Measurements from ENCODE around the gene CACNA1G. TPM values are rescaled to one million over a fixed set of nuclear protein-coding genes. Genes with fewer than 3 reads are reported as not detected.

CACNA1G gene
- total RNA-seq, 2 experiments from 2014 or later: 0.05 TPM; not detected in 1

DNA sequence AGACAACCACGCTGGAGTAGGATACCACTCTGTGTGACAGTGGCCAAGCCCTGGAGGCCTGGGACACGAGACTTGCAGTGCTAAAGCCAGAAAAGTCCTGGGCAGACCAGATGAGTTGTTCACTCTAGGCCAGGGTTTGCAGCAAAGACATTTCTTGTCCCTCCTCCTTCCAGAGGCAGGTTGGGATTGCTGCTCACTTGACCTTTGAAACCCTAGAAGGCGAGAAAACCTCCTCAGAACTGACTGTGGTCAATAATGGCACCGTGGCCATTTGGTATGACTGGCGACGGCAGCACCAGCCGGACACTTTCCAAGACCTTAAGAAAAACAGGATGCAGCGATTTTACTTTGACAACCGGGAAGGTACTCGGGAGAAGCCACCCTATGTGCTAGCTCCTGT lies 37.7 kb upstream of the CACNA1G start:
- POLR2A ChIA-PET: no interaction called here
- H3K36me3 Mint-ChIP-seq: no peaks in the 10 kb centered on the region
- intact Hi-C loops (cut with micrococcal nuclease): no loop called here
- no peak overlapping the region for H3K4me3 Mint-ChIP-seq
- DNase-seq: no peak
- CTCF ChIA-PET: no interaction called here
- H3K9me3 Mint-ChIP-seq: no peaks in the 10 kb centered on the region
- no peaks in the 10 kb centered on the region for H3K4me1 Mint-ChIP-seq (ENCODE audit: low read depth)
- no peaks in the 10 kb centered on the region for H3K27me3 Mint-ChIP-seq
- H3K27ac Mint-ChIP-seq: no peak overlapping the region

DNA sequence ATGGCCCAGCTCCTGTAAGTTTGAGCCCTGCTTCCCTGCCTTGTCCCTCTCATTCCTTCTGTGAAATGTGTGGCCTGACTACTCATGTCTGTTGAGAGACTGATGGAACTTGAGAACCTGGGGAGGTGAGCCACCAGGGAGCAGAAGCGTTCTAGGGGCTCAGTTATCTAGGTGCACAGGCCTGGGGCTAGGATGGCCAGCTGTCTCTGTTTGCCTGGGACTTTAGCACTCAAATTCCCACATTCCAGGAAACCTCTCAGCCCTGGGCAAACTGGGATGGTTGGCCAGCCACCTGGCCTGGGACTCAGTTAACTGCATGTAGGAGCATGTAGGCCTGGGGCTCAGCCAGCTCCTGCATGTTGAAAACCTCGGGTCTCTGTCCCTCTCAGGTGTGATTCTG lies 37.3 kb upstream of the CACNA1G start:
- H3K36me3 Mint-ChIP-seq: no peaks in the 10 kb centered on the region
- no peaks in the 10 kb centered on the region for H3K27me3 Mint-ChIP-seq
- no peak overlapping the region for H3K4me3 Mint-ChIP-seq
- DNase-seq: no peak
- ChIA-PET CTCF (no interaction called here), POLR2A (no interaction called here)
- H3K9me3 Mint-ChIP-seq: no peaks in the 10 kb centered on the region
- intact Hi-C loops (cut with micrococcal nuclease): no loop called here
- H3K27ac Mint-ChIP-seq: no peak overlapping the region
- no peaks in the 10 kb centered on the region for H3K4me1 Mint-ChIP-seq (ENCODE audit: low read depth)

DNA sequence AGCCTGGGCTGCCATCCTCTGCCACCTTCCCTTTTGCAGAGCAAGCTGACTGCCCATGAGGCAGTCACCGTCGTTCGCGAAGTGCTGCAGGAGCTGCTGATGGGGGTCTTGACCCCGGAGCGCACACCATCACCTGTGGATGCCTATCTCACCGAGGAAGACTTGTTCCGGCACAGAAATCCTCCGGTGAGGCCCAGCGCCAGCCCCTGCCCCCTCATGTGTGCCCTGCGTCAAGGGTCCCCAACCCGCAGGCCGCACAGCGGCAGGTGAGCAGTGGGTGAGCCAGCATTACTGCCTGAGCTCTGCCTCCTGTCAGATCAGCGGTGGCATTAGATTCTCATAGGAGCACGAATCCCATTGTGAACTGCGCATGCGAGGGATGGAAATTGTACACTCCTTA lies 35.7 kb upstream of the CACNA1G start:
- Mint-ChIP-seq H3K27ac (no peak overlapping the region), H3K36me3 (no peaks in the 10 kb centered on the region), H3K4me3 (no peak overlapping the region), H3K27me3 (peaks cover 12% of the 10 kb centered on the region), H3K4me1 (ENCODE audit: low read depth) (no peaks in the 10 kb centered on the region), H3K9me3 (no peaks in the 10 kb centered on the region)
- ChIA-PET POLR2A (interaction anchor here (1.7 kb wide), 1 partner anchor 13 kb away, joined by 4 read pairs; no protein-coding TSS in a partner anchor), CTCF (no interaction called here)
- intact Hi-C loops (cut with micrococcal nuclease): no loop called here
- DNase-seq: no peak

DNA sequence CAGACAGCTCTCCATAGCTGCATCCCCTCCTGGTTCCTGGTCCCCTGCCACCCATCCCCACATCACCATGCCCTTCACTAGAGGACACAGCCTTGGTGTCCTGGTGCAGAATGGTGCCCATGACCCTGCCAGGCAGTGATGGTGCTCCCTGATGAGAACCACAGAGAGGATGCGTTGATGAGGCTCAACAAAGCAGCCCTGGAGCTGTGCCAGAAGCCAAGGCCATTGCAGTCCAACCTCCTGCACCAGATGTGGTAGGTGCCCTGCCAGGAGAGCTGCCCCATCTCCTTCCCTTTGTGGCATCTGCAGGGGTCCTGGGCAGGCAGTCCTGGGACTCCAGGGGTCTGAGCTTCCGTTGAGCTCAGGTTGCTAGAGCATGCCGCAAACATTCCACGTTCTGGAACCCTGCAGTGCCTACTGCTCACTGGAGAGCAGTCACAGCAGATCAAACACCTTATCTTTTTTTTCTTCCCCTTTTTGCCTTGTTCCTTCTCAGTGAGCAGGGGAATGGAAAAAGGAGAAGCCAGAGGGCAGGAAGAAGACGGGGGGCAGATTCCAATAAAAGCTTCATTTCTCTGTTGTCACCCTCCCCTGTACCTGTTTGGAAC lies 33.3 kb upstream of the CACNA1G start:
- no peak for DNase-seq
- H3K4me1 Mint-ChIP-seq (ENCODE audit: low read depth): no peaks in the 10 kb centered on the region
- no peak overlapping the region for H3K4me3 Mint-ChIP-seq
- H3K27me3 Mint-ChIP-seq: peaks cover 28% of the 10 kb centered on the region
- no peak overlapping the region for H3K27ac Mint-ChIP-seq
- ChIA-PET POLR2A (no interaction called here), CTCF (interaction anchor here (0.7 kb wide), 1 partner anchor 16 kb away, joined by 3 read pairs; no protein-coding TSS in a partner anchor)
- no peaks in the 10 kb centered on the region for H3K36me3 Mint-ChIP-seq
- intact Hi-C loops (cut with micrococcal nuclease): no loop called here
- no peaks in the 10 kb centered on the region for H3K9me3 Mint-ChIP-seq

DNA sequence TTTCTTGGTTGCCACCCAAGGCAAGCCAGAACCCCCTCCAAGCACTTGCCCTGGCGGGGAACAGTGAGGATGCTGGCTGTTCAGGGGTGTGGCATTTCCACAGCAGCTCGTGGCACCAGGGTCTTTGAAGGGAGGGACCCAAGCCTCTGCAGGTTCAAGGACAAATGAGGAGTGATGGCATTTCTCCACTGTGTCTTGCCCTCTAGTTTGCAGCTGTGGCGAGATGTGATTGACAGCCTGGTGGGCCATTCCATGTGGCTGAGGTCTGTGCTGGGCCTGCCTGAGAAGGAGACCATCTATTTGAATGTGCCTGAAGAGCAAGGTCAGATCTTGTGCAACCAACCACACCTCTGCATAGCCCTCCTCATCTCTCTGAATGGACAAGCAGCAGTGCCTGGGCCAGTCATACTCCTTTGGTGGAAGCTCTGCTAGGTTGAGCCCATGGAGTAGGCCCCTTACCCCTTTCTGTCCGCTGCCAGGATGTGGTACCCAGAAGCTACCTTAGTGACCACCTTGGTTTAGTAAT lies 32.5 kb upstream of the CACNA1G start:
- no peaks in the 10 kb centered on the region for H3K36me3 Mint-ChIP-seq
- intact Hi-C loops (cut with micrococcal nuclease): no loop called here
- POLR2A ChIA-PET: no interaction called here
- peaks cover 2% of the 10 kb centered on the region for H3K4me1 Mint-ChIP-seq (ENCODE audit: low read depth)
- no peak for DNase-seq
- no peaks in the 10 kb centered on the region for H3K9me3 Mint-ChIP-seq
- peaks cover 34% of the 10 kb centered on the region for H3K27me3 Mint-ChIP-seq
- H3K4me3 Mint-ChIP-seq: no peak overlapping the region
- no peak overlapping the region for H3K27ac Mint-ChIP-seq
- CTCF ChIA-PET: no interaction called here

DNA sequence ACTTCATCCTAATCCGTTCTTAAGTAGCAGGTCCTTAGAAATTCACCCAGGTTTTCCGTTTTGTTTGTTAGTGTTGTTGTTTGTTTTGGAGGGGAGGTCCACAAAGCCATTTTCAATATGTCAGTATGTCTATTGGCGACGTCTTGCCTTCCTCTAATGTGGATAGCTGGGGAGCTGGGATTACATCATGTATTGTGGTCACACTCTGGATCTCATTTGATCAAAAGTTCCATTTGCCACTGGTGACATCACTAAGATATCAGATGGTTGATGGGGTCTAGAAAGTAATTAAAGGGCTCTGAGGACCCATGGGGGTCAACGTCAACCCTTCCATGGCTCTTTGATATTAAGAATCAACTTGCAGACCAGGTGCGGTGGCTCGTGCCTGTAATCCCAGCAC lies 30.7 kb upstream of the CACNA1G start:
- Mint-ChIP-seq H3K4me3 (no peak overlapping the region), H3K9me3 (no peaks in the 10 kb centered on the region), H3K36me3 (no peaks in the 10 kb centered on the region), H3K27me3 (peaks cover 50% of the 10 kb centered on the region), H3K27ac (no peak overlapping the region), H3K4me1 (ENCODE audit: low read depth) (peaks cover 16% of the 10 kb centered on the region)
- ChIA-PET POLR2A (no interaction called here), CTCF (no interaction called here)
- intact Hi-C loops (cut with micrococcal nuclease): no loop called here
- no peak for DNase-seq

DNA sequence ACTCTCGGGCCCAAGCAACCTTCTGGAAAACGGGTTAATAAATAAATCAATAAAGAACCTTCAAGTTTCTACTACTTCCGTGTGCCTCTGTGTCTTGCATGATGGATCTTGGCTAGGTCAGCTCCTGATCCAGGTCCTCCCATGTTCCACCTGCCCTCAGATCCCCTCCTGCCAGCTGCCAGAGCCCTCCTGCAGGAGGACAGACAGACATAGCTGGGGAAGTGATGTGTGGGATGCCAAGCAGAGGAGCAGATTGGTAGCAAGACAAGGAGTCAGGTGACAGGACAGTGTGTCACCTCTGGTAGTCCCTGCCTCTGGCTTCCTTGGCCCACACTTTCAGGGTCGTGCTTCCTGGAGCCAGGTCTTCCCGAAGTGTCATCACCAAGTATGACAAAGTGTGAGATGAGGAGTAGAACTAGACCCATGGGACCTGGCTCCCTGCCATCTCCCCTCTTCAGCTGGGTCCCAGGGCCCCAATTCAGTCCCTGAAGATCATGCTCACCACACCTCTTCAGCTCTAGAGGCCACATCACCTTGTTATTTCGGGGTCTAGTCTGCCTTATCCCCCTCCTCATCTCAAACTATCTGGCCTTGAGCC lies 29.0 kb upstream of the CACNA1G start:
- Mint-ChIP-seq H3K9me3 (no peaks in the 10 kb centered on the region), H3K4me1 (ENCODE audit: low read depth) (peaks cover 16% of the 10 kb centered on the region), H3K27me3 (peaks cover 52% of the 10 kb centered on the region), H3K36me3 (no peaks in the 10 kb centered on the region), H3K27ac (no peak overlapping the region), H3K4me3 (no peak overlapping the region)
- intact Hi-C loops (cut with micrococcal nuclease): no loop called here
- DNase-seq: no peak
- ChIA-PET POLR2A (no interaction called here), CTCF (interaction anchor here (0.7 kb wide), 1 partner anchor 140 kb away, joined by 3 read pairs; no protein-coding TSS in a partner anchor)

DNA sequence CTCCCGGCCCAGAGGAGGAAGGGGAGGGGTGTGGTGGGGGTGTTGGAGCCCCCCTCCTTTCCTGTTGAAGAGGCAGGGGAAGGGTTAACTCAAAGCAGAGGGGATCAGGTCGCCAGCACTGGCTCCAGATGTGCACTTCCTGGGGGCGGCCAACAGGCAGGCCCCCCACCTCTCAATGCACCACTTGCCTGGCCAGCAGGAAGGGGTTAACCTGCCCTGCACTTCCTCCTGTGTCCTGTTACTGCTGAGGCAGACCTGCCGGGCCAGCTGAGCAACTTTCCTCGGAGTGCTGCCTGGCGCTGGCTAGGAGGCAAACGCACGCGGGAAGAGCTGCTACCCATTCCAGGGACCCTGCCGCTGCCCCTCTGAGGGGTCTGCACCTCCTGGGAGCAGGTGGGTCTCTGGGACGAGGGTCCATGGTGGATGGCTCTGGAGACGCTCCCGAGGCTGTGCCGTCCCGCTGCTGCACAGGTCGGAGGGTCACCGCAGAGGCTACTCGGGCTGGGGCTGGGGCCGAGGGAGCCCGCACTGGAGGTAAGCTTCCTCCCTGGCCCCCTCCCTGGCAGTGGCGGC lies 28.0 kb upstream of the CACNA1G start, which contains the start of gene EPN3:
TSS of gene EPN3 (plus strand) at position 284 of the 573 bp plus-strand sequence. CDS start 3,822 bp downstream, outside the sequence.
- no peak within 1 kb of the TSS for H3K4me3 Mint-ChIP-seq
- ChIA-PET CTCF (interaction anchor here (0.8 to 1.8 kb wide), 4 partner anchors 21 to 53 kb away, joined by 3 to 5 read pairs (median 3); partner anchors contain the start of gene CACNA1G), POLR2A (no interaction called here)
- H3K4me1 Mint-ChIP-seq (ENCODE audit: low read depth): peaks cover 16% of the 10 kb centered on the region
- no peaks in the 10 kb centered on the region for H3K9me3 Mint-ChIP-seq
- no peaks in the 10 kb centered on the region for H3K36me3 Mint-ChIP-seq
- peaks cover 52% of the 10 kb centered on the region for H3K27me3 Mint-ChIP-seq
- intact Hi-C loops (cut with micrococcal nuclease): no loop called here
- DNase-seq: no peak
- H3K27ac Mint-ChIP-seq: no peak within 1 kb of the TSS

DNA sequence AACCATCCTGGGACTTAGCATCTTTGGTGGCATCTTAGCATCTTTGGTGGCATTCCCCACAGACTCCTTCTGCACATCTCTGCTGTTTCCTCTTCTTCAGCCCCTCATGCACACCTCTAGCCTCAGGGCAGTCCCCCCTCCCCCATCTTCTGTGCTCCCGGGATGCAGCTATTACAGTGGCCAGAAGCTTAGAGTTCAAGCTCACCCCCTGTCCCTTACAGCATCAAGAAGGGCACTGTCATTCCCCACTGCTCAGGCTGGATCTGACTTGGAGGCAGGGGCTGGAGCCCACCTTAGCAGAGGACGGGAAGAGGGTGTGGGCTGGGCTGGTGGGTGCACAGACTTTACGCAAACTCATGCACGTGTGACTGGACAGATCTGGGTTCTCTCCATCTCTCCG lies 27.3 kb upstream of the CACNA1G start:
- CTCF ChIA-PET: interaction anchor here (0.8 to 1.8 kb wide), 5 partner anchors 9 to 53 kb away, joined by 3 to 5 read pairs (median 3); partner anchors contain the start of gene CACNA1G
- no peak for DNase-seq
- Mint-ChIP-seq H3K27me3 (peaks cover 52% of the 10 kb centered on the region), H3K36me3 (no peaks in the 10 kb centered on the region), H3K27ac (no peak overlapping the region), H3K9me3 (no peaks in the 10 kb centered on the region), H3K4me1 (ENCODE audit: low read depth) (peaks cover 16% of the 10 kb centered on the region), H3K4me3 (no peak overlapping the region)
- intact Hi-C loops (cut with micrococcal nuclease): no loop called here
- POLR2A ChIA-PET: no interaction called here

DNA sequence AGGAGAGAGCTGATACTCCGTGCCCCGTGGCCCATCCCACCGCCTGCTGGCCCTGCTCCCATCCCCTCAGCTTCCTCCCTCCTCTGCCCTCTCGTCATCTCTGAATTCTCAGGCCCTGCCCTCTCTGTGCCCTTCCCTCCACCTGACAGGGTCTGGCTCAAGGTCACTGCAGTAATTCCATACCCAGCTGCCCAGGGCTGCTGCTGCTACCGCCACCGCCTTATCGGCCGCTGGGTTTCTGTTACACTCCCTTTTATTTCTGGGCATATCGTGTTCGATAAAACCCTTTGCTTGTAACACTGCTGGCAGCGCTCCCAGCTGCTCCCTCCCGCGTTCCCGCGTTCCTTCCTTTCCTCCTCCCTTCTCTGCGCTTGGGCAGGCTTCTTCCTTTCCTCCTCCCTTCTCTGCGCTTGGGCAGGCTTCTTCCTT lies 26.8 kb upstream of the CACNA1G start:
- Mint-ChIP-seq H3K4me3 (no peak overlapping the region), H3K4me1 (ENCODE audit: low read depth) (peaks cover 16% of the 10 kb centered on the region), H3K27ac (no peak overlapping the region), H3K27me3 (peaks cover 49% of the 10 kb centered on the region), H3K36me3 (no peaks in the 10 kb centered on the region), H3K9me3 (no peaks in the 10 kb centered on the region)
- intact Hi-C loops (cut with micrococcal nuclease): loop anchor here (1.0 to 2.0 kb wide), 2 partner anchors 22 to 55 kb away; partner anchors contain the start of gene RSAD1
- POLR2A ChIA-PET: no interaction called here
- CTCF ChIA-PET: interaction anchor here (0.7 to 1.8 kb wide), 4 partner anchors 8 to 54 kb away, joined by 3 to 5 read pairs (median 3); no protein-coding TSS in a partner anchor
- DNase-seq: no peak

DNA sequence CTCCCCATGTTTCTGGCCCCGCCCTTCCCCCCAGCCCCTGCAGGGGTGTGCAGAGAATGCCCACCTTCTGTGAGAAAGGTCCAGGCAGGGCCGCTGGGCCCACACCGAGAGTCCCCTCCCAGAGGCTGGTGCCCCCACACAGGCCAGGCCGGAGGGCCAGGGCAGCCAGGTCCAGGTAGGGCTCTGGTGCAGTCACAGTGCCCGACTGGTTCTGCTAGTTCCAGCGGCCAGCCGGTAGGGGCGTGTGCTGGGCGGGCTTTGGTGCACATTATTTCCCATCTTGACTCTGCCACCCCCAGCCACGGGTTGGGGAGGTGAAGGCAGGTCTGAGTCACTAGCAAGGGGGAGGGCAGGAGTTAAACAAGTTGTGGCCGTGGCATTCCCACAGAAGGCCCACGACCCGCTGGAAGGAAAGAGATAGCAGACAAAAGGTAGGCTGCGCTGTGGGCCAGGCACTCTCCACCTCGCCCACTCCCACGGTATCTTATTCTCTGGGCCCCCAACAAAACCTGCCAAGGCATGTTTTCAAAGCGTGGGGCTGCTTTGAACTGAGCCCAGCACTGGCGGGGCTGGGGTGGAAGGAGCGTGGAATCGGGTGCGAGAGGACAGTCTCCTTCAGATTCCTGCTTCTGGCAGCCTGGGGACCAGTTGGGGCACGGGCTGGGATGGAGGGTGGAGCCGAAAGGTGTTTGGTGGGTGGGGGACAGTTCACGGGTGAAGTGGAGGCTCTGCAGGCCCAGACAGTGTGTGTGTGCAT lies 26.1 kb upstream of the CACNA1G start:
- POLR2A ChIA-PET: no interaction called here
- Mint-ChIP-seq H3K9me3 (no peaks in the 10 kb centered on the region), H3K27ac (no peak overlapping the region), H3K4me3 (no peak overlapping the region), H3K27me3 (peaks cover 43% of the 10 kb centered on the region), H3K36me3 (no peaks in the 10 kb centered on the region), H3K4me1 (ENCODE audit: low read depth) (peaks cover 16% of the 10 kb centered on the region)
- CTCF ChIA-PET: interaction anchor here (0.7 to 1.8 kb wide), 3 partner anchors 8 to 23 kb away, joined by 3 to 5 read pairs (median 3); no protein-coding TSS in a partner anchor
- peak; percentile 63 for DNase-seq
- intact Hi-C loops (cut with micrococcal nuclease): loop anchor here (1.0 to 2.0 kb wide), 2 partner anchors 23 to 56 kb away; partner anchors contain the start of gene RSAD1

DNA sequence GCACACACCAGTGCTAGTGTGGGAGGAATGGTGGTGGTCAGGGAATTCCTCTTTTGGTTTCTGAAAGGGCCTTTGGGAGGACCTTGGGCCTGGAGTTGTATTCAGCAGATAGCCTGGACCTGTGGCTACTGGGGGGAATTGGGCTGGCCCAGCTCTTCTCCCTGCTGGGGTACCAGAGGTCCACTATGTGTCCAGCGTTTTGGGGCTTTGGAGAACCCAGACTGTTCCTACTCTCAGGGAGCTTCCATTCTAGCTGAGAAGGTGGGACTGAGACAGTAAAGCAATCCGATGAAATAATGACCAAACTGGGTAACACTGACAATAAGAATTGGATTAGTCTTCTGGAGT lies 25.6 kb upstream of the CACNA1G start:
- H3K27me3 Mint-ChIP-seq: peaks cover 39% of the 10 kb centered on the region
- H3K36me3 Mint-ChIP-seq: no peaks in the 10 kb centered on the region
- H3K4me1 Mint-ChIP-seq (ENCODE audit: low read depth): peaks cover 16% of the 10 kb centered on the region
- DNase-seq: no peak
- H3K27ac Mint-ChIP-seq: no peak overlapping the region
- POLR2A ChIA-PET: no interaction called here
- CTCF ChIA-PET: no interaction called here
- no peaks in the 10 kb centered on the region for H3K9me3 Mint-ChIP-seq
- intact Hi-C loops (cut with micrococcal nuclease): loop anchor here (1.0 to 2.0 kb wide), 2 partner anchors 24 to 56 kb away; partner anchors contain the start of gene RSAD1
- H3K4me3 Mint-ChIP-seq: no peak overlapping the region

All from activated CD4-positive, alpha-beta memory T cell treated with anti-CD3 and anti-CD28 coated beads for 36 hours (primary cell).